Osteoblast (primary cell): ENCODE measurements around the gene HDAC11. TPM values are rescaled to one million over a fixed set of nuclear protein-coding genes. Genes with fewer than 3 reads are reported as not detected.

Source experiments
- DNase-seq: peaks from one replicate; pipeline ENCODE4 v3.0.0; 2011; ENCODE audit warnings: low spot score, mixed read lengths; ENCODE audit not compliant: insufficient read length; ENCODE audit errors: missing footprints
- H2AFZ ChIP-seq: 2 replicates; pipeline ENCODE4 v1.6.0; 2011; ENCODE audit warnings: mild to moderate bottlenecking, low read length
- H3K27ac ChIP-seq: 2 replicates; pipeline ENCODE4 v1.5.1; 2011; ENCODE audit warnings: mild to moderate bottlenecking, low read depth, low read length, moderate library complexity
- H3K27me3 ChIP-seq: 2 replicates; pipeline ENCODE4 v1.6.0; 2012; ENCODE audit warnings: mild to moderate bottlenecking, control low read depth, inconsistent platforms, low read length, moderate library complexity; ENCODE audit not compliant: insufficient read depth
- H3K36me3 ChIP-seq: 2 replicates; pipeline ENCODE4 v1.5.1; 2011; ENCODE audit warnings: mild to moderate bottlenecking, low read length, control low read depth, moderate library complexity; ENCODE audit not compliant: insufficient read depth
- H3K4me1 ChIP-seq: 2 replicates; pipeline ENCODE4 v1.5.1; 2011; ENCODE audit warnings: mild to moderate bottlenecking, low read length, control low read depth, moderate library complexity; ENCODE audit not compliant: insufficient read depth
- H3K4me2 ChIP-seq: 2 replicates; pipeline ENCODE4 v1.6.0; 2011; ENCODE audit warnings: mild to moderate bottlenecking, low read length; ENCODE audit not compliant: insufficient read depth
- H3K4me3 ChIP-seq: fragments of 200-600 bp; sonication (generic); 3 replicates; pipeline ENCODE4 v1.5.1; 2012; ENCODE audit warnings: mild to moderate bottlenecking, low read length, inconsistent platforms; ENCODE audit not compliant: insufficient read depth
- H3K79me2 ChIP-seq: 2 replicates; pipeline ENCODE4 v1.6.0; 2012; ENCODE audit warnings: mild to moderate bottlenecking, low read length, control low read depth, inconsistent platforms; ENCODE audit not compliant: insufficient read depth
- H3K9me3 ChIP-seq: 2 replicates; pipeline ENCODE4 v1.5.1; 2011; ENCODE audit warnings: low read depth, low read length, control low read depth
- H4K20me1 ChIP-seq: 2 replicates; pipeline ENCODE4 v1.6.0; 2012; ENCODE audit warnings: mild to moderate bottlenecking, low read length, control low read depth; ENCODE audit not compliant: insufficient read depth
- total RNA-seq: library from RNA; depleted of rRNA; stranded (reverse); fragments of >200 nt; gene quantifications from 2 replicates; pipeline ENCODE4 v1.2.3, GENCODE V29; 2012
- TF ChIP-seq, protein P1 (sequence below): IDR thresholded peaks from 2 replicates; pipeline ENCODE4 v1.5.1; 2011; ENCODE audit warnings: mild to moderate bottlenecking, low read depth, low read length, moderate library complexity; ENCODE audit errors: extremely low read depth

The HDAC11 gene
- total RNA-seq, 1 donor: 11.2 TPM

DNA sequence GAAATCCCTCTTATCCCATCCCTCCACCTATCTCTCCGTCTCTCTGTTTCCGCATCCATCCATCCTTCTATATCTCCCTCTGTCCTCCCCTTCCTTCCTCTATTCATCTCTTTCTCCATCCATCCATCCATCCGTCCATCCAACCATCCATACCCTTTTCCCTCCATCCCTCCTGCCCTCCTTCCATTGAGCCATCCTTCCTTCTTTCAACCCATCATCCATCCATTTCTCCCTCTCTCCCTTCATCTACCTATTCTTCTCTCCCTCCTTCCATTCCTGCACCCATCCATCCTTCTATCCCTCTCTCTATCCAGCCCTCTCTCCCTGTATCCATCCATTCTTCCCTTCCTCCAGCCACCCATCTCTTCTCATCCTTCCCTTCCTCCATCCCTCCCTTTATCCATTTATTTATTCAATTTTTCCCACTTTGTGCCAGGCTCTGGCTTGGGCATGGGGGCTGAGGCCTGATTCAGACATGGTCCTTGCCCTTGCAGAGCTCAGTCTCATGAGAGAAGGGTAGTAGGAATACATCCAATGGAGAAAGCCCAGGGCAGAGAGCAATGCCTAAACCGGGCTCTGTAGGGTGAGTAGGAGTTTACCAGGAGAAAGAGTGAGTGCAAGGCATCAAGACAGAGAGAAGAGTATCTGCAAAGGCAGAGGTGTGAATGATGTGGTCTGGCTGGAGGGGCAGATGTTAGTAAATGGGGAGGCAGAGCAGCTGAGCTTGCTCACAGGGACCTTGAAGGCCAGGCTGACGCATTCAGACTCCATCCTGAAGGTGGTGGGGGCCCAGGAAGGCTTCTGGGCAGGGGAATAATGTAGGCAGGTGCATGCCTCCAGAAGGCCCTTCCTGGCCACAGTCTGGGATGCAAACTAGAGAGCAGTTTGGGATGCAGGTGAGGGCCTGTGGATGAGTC, 49.3 kb downstream of the HDAC11 start:
- peaks cover 2% of the 10 kb centered on the region for H3K27me3 ChIP-seq
- no peak overlapping the region for H3K4me2 ChIP-seq
- peaks cover 7% of the 10 kb centered on the region for H3K4me1 ChIP-seq
- H3K27ac ChIP-seq: no peak overlapping the region
- no peaks in the 10 kb centered on the region for H4K20me1 ChIP-seq
- DNase-seq: peak; percentile 4
- no peak overlapping the region for H2AFZ ChIP-seq
- no peak overlapping the region for H3K4me3 ChIP-seq
- no peaks in the 10 kb centered on the region for H3K9me3 ChIP-seq
- H3K36me3 ChIP-seq: no peaks in the 10 kb centered on the region
- no peaks in the 10 kb centered on the region for H3K79me2 ChIP-seq
- TF ChIP-seq, protein P1, sequence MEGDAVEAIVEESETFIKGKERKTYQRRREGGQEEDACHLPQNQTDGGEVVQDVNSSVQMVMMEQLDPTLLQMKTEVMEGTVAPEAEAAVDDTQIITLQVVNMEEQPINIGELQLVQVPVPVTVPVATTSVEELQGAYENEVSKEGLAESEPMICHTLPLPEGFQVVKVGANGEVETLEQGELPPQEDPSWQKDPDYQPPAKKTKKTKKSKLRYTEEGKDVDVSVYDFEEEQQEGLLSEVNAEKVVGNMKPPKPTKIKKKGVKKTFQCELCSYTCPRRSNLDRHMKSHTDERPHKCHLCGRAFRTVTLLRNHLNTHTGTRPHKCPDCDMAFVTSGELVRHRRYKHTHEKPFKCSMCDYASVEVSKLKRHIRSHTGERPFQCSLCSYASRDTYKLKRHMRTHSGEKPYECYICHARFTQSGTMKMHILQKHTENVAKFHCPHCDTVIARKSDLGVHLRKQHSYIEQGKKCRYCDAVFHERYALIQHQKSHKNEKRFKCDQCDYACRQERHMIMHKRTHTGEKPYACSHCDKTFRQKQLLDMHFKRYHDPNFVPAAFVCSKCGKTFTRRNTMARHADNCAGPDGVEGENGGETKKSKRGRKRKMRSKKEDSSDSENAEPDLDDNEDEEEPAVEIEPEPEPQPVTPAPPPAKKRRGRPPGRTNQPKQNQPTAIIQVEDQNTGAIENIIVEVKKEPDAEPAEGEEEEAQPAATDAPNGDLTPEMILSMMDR: no peak

DNA sequence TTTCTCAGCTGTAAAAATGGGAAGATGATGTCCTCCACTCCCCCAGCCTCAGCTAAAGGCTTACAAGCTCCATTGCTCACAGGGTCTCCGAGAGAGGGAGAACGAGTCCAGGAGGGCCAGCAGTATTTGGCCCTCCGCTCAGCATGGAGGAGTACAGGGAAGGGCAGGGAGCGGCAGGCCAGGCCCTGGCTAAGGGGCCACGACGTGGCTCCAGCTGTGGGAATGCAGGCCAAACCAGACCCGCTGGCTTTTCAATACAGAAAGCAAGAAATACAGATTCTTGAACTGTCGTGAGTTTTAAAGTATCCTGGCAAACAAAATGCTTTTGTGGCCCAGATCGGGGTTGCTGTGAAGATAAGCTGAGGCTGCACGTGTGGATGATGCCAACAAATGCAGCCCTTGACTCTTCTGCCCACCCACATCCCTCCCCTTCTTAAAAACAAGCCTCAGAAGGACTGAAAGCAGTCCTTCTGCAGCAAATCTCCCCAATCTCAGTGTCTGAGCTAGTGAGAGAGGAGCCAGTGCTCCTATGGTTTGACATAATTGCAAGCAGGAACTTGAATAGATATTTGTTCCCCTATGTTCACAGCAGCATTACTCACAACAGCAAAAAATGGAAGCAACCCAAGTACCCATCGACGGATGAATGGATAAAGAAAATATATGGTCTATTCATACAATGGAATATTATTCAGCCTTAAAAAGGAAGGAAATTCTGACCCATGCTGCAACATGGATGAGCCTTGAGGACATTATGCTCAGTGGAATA, 50.3 kb downstream of the HDAC11 start:
- Histone ChIP-seq H3K36me3 (no peaks in the 10 kb centered on the region), H2AFZ (no peak overlapping the region), H4K20me1 (no peaks in the 10 kb centered on the region), H3K4me2 (no peak overlapping the region), H3K27me3 (peaks cover 2% of the 10 kb centered on the region), H3K4me3 (no peak overlapping the region), H3K79me2 (no peaks in the 10 kb centered on the region), H3K27ac (no peak overlapping the region), H3K4me1 (peaks cover 8% of the 10 kb centered on the region), H3K9me3 (no peaks in the 10 kb centered on the region)
- TF ChIP-seq, protein P1: no peak
- DNase-seq: peak; percentile 26

DNA sequence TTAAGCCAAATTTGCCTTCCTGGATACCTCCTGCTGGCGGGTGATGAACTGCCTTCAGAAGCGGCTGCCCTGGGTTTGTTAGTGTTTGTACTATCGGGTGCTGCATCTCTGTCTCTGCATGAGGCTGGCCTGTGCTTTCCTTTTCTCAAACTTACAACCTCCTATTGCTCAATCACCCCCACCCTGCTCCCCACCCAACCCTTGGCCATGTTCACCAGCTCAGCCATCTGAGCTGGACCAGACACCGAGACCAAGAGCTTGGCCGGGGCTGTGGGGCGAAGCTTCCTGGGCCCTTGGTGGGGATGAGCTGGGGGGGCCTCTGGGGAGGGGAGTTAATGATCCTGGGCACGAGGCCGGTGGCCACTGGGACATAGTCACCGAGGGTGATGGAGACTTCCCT, 52.0 kb downstream of the HDAC11 start:
- Histone ChIP-seq H3K9me3 (no peaks in the 10 kb centered on the region), H2AFZ (no peak overlapping the region), H3K27me3 (peaks cover 2% of the 10 kb centered on the region), H4K20me1 (no peaks in the 10 kb centered on the region), H3K27ac (no peak overlapping the region), H3K4me3 (no peak overlapping the region), H3K4me1 (peaks cover 14% of the 10 kb centered on the region), H3K4me2 (no peak overlapping the region), H3K36me3 (no peaks in the 10 kb centered on the region), H3K79me2 (no peaks in the 10 kb centered on the region)
- TF ChIP-seq, protein P1: no peak
- DNase-seq: peak; percentile 80

DNA sequence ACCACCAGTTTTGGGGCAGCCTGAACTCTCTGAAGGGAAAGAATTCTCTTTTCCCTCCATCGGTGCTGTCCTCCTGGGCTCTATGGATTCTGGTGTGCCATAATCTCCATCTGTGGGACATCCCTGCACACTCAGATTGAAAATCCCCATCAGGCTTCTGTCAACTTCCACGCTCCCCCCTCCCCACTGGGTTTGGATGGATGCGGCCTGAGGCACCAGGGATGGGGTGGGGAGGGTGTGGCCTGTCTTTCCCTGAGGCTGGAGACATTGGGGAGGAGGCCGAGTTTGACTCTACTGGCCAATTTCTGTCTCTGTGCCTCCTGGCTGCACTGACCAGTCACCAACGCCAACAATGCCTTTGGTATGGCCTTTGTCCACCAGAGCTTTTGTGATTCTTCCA, 52.5 kb downstream of the HDAC11 start:
- Histone ChIP-seq H4K20me1 (no peaks in the 10 kb centered on the region), H3K9me3 (no peaks in the 10 kb centered on the region), H3K4me1 (peaks cover 19% of the 10 kb centered on the region), H3K27ac (no peak overlapping the region), H3K79me2 (no peaks in the 10 kb centered on the region), H2AFZ (no peak overlapping the region), H3K4me2 (no peak overlapping the region), H3K4me3 (no peak overlapping the region), H3K27me3 (peaks cover 2% of the 10 kb centered on the region), H3K36me3 (no peaks in the 10 kb centered on the region)
- TF ChIP-seq, protein P1: no peak
- peak; percentile 4 for DNase-seq
